GM19463 (cell line): ENCODE results near the gene CCDC127.

Experiments
- ATAC-seq: cut with Tn5 transposase; IDR thresholded peaks from one replicate; pipeline ENCODE4 v1.9.1; 2021; ENCODE audit warnings: mild to moderate bottlenecking, moderate library complexity; ENCODE audit not compliant: unreplicated experiment

The CCDC127 gene

DNA sequence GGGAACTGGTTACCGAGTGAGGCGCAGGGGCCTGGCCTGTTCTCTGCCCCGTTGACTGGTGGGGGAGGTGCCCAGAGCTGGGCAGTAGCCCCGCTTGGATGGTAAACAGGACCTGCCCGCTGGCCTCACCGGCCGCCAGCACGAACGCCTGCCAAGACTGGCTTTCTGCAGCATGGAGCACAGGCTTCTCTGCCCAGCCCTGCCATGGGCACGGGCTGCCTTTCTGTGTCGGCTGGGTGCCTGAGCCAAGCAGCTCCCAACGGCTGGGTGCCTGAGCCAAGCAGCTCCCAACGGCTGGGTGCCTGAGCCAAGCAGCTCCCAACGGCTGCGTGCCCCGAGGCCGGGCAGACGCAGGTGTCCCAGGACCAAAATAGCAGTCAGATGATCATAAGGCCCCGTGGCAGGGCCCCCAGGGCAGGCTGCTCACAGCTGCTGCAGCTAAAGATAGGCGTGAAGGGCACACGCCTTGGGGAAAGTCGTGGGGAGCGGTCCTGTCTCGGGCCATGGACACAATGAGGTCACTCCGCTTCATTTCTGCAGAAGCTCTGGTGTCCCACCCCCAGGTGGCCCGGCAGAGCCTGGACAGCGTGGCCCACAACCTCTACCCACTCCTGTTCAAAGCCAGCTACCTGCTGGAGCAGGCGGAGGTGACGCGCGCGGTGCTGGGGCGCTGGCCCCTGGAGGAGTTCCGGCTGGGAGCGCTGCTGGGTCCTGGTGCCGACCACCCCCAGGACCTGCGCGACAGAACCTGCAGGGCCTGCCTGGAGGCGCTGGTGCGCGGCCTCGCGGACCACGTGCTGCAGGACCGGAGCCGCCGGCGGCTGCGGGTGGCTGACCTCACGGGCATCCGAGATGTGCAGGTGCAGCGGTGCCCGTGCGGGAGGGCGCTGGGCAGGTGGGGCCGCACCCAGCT lies 26.7 kb downstream of the CCDC127 start, which contains the start of gene LRRC14B:
Gene LRRC14B, plus strand, starts transcription at position 460 of the 913 bp plus-strand sequence. Its CDS starts 44 bp downstream, at position 504.
- peak; percentile 39 for ATAC-seq

DNA sequence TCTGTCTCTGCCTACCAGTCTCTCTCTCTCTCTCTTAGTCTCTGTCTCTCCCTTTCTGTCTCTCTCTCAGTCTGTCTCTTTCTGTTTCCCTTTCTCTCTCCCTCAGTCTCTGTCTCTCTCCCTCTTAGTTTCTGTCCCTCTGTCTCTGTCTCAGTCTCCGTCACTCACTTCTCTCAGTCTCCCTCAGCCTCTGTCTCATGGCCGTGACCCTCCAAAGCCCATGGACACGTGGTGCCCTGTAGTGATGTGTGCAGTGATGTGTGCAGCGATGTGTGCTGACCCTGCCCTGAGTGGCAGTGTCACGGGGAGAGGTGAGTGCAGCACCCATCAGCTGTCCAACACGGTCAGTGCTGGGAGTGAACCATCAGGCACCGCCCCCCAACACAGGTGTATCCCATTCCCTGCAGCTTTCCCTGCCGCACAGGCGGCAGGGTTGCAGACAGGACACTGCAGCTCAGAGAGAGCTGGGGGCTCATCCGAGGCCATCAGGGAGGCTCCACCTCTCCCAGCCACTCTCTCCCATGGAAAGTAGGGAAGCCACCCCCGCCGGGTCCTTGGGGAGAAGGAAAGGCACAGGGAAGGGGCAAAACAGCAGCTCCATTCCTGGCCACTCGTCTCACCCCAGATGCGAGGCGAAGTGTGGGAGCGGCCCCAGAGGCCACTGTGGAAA lies 27.5 kb downstream of the CCDC127 start:
- ATAC-seq: peak; percentile 24

DNA sequence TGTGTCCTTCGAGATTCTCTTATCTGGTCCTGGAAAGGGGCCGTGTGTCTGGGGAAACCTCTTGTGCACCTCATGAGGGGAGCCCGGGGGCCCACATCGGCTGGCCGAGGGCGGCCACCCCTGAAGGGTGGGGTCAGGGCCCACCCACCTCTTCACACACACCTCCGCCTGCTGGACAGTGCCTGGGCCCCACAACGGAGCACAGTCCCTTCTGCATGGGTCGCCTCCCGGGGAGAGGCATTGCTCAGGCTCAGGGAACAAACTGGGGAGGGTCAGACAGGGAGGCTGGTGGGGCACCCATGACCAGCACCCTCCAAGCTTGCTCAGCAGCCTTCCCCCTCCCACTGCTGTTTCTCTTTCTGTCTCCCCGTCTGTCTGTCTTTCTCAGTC lies 28.0 kb downstream of the CCDC127 start:
- no peak for ATAC-seq

DNA sequence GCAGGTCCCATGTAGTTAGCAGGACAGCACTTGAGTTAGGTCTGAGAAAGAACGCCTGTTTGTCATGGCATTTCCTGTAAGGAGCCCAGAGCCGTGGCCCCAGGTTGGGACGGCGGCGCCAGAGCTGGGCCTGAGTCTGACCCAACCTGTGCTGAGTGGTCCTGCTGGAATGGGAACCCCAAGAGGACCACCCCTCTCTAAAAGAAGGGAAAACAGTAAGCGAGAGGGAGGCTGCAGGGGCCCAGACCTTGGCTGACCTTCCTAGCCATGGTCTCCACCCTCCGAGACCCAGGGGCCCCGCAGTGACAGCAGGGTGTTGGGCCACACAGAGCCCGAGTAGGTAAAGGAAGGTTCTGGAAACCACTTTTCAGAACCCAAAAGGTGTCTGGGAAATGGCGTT lies 28.5 kb downstream of the CCDC127 start:
- no peak for ATAC-seq

DNA sequence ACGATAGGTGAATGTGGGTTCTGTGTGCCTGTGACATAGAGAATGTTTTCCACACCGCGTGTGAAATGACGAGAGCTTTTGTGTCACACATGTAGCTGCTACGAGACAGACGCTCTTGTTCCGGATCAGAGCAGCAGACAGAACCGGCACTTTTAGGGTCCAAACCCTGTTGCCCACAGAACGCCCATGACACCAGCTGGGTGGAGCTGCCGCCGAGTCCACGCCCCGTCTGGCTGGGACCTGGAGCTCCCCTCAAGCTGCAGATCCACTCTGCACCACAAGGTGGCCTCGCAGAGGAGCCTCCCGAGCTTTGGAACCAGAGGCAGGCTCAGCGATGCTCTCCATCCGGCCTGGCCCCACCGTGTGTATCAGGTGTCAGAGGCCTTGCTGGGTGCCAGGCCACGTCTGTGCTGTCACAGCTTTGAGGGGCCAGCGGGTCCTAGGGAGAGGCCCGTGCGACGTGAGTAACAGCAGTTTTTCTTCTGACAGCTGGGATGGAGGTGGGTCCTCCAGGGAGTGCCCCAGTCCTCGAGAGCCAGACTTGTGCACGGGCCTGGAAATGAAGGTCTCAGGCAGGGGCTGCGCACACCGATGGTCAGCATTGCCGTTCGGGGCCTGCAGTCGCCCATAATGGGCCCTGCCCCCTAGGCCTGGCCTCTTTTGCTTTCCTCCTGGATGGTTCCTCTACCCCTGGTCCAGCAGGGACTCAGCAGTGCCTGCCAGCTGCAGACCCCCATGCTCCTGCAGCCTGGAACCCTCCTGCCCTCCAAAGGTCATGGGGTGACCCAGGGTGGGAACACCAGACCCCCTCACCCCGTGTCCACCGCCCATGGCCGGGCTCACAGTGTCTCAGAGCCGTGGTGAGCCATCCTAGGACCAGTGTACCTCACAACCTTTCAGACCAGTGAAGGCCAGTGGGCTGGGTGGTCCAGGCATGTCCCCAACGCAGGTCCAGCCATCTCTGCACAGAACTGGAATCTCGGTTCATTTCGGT lies 29.2 kb downstream of the CCDC127 start:
- ATAC-seq: peak; percentile 70

DNA sequence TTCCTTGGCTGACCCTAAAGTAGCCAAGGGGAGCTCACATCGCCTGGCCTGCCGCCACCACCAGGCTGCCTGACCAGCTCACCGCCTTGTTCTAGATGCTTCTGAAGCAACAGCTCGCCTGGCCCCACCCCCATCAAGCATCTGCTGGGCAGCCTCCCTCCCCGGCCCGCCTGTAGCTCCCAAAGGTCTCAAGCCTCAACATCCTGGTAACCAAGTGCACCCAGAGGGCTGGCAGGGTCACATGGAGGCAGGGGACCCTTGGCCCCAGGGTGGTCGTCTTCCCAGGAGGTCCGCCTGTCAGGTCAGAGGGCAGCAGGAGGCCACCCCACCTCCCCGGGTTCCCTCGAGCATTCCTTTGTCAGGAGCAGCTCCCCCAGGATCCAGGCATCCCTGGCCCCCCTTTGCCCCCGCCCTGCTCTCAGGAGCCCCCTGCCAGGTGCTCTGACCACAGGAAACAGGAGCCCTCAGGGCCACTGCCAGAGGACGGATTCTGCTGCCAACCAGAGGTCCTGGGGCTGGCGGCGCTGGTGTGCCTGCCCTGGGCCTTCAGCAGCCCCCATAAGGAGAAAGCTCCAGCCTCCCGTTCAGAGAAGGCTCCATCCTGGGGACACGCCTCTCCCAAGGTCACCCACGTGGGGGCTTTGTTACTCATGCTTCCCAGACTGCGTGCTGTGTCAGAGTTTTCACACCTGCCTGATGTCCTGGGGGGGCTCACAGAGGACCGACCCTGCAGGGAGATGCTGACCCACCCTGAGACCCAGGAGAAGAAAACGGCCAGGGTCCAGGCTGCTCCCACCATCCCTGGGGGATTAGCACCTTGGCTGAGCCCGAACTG lies 30.1 kb downstream of the CCDC127 start:
- ATAC-seq: no peak

DNA sequence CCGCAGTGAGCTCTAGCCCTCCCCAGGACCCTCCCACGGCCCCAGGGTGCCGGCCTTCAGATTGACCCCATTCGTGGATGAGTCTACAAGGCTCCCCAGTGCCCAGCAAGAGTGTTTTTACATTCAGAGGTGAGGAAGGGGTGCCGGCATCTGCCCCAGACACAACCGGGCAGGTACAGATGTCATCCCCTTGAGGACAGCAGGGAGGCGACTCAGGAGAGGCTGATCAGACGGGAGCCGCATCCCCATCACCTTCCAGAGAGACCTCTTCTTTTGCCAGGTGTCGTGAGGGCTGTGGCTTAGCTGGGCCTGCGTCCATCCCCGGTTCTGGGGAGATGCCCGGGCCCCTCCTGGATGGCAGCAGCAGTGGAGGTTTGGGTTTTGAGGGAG lies 30.9 kb downstream of the CCDC127 start:
- no peak for ATAC-seq

DNA sequence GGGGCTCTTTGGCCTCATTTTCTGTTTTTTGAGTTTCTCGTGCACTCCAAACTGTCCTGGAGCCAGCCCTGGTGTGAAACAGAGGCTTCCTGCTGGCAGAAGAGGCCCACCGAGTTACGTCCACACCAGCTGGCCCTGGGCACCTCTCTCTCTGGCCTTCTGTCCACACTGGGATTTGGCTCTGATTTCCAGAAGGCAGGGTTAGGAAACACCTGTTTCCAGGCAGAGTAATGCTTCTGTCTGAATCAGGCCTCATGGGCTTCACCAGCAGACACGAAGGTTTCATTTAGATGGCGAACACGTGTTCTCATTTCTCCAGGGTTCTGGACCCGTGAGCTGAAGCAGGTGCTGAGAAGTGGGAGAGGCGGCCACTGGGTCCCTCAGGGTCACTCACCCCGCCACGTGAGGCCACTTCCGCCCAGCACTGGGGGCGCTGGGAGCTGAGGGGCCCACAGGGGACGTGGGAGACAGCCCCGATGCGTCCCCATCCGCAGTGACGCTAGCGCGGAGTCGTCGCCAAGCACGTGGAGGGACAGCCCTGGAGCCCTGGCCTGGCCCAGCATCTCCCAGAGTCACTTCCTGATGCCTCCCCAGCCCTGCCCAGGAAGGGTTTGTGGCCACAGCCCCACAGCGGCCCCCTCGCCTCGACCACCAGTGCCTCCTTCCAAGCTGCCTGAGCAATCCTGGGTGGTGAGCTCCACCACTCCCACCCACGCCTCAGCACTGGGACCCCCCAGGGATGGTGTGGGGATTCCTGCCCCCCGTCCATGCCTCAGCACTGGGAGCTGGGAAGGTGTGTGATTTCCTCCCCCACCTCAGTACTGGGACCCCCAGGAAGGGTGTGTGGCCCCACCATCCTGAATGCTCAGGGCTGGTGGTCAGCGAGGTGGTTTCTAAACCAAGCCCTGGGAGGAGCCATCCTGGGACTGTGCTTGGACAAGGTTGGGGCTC lies 31.6 kb downstream of the CCDC127 start:
- no peak for ATAC-seq

DNA sequence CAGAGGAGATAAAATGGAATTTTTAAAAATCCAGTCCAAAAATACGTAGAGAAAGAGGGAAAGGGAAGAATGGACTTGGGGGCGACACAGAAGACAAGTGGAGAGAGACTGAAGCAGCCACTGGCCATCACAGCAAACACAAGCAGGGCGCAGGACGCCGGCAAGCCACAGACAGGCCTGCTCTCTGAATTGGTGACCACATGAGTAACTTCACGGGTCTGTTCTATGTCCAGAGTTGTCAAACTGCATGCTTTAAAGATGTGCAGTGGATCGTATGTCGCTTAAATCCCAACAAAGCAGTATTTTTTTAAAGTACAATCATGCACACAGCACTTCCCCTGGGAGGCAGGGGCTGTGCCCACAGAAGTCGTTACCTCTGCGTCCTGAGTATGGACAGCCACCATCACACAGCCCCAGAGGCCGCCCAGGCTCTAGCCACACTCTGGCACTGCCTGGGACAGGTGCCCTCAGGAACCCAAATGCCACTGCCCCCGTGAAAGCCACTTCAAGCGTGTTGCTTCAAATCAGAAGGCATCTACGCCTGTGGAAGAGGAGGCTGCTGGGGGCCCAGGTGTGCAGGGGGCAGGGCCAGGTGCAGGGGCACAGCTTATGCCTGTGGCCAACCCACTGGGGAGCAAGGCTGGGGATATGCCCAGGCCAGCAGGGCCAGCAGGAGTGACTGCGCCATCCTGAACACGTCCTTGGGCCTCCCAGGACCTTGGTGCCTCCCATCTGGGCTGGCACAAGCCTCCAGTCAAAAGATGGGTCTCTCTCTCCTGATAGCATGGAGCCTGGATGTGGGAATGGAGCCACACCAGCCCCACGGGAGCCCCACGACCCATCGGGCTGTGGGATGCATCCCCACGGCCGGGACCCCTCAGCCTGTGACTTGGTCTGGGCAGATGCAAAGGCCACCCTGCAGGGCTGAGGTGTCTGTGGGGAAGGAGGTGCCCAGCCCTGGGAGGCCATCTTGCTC lies 32.6 kb downstream of the CCDC127 start:
- no peak for ATAC-seq

DNA sequence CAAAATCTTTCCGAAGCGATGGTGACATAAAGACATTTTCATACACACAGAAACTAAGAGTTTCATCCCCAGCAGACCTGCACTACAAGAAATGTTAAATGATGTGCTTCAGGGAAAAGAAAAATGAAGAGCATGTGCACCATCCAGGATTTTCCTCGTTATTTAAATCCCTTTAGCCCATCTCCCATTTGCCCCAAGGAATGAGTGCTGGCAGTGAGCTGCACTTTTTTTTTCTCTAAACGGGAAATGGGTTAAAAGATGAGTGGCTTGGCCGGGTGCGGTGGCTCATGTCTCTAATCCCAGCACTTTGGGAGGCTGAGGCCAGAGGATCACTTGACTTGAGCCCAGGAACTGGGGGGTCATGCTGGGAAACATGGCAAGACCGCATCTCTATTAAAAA lies 33.5 kb downstream of the CCDC127 start:
- ATAC-seq: no peak

DNA sequence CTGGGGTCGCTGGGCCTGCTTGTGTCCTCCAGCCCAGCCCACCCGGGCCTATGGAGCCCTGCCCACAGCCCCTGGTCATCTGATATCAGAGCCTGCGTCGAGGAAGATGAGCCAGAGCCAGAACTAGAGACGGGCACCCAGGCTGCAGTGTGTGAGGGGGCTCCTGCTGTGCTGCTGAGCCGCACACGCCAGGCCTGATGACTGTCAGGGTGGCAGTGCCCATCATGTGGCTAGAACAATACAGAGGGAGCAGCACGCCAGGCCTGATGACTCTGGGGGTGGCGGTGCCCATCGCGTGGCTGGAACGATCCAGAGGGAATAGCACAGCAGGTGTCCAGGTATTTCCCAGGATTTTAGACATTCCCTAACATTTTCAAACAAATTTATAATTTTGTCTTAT lies 35.8 kb downstream of the CCDC127 start:
- ATAC-seq: no peak

DNA sequence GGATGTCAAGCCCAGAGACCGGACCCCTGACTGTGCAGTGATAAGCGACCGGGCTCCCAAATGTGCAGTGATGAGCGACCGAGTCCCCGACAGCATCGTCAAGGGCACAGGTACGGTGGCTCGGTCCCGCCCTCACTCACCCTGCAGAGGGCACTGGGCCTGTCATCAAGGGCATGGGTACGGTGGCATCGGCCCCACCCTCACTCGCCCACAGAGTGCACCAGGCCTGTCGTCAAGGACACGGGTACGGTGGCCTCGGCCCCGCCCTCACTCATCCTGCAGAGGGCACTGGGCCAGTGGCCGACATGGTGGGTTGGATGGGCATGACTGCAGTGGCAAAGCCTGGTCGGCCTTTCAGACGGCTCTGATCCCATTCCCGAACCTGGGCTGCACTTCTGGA lies 36.4 kb downstream of the CCDC127 start:
- no peak for ATAC-seq

DNA sequence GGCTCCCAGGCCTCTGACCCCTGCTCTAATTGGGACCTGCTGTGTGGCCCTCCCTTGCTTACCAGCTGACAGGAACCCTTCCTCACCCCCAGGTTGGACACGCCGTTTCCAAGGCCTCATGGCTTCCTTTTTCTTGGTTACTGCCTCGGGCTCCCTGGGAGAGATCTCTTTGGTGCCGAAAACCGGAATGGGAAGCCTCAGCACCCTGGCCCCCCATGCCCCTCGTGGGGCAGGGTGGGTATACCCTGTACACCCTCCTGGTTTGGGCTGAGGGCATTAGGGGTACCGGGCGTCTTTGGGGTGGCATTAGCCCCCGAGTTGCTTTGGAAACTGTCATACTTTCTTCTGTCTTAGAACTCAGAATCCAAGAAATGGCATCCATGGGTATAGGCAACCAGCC lies 36.8 kb downstream of the CCDC127 start:
- no peak for ATAC-seq

DNA sequence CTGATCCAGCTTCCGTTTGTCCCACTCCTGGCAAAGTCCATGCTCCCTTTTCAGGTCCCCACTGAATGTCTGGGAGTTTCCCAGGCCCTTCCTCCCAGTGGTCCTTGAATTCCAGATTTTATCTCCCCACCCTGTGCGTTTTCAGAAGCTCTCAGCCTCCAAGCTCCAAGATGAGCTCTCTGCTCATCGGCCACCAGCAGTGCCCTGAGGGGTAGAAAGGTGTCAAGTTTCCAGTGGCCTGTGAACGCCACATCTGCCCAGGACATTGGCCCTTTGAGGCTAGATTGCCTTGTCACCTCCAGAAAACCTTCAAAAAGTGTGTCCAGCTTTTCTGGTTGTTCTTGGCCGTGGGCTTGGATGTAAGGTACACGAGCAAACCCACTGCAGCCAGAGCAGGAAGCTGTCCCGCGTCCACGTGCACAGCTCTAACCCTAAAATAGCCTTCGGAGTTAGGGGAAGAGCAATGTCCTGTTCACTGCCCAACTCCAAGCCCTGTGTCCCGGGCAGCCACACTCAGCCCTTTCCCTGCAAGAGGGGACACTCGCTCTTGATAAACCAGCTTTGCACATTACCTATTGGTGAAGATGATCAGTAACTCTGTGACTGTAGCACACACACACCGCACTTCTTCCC lies 37.6 kb downstream of the CCDC127 start:
- no peak for ATAC-seq

DNA sequence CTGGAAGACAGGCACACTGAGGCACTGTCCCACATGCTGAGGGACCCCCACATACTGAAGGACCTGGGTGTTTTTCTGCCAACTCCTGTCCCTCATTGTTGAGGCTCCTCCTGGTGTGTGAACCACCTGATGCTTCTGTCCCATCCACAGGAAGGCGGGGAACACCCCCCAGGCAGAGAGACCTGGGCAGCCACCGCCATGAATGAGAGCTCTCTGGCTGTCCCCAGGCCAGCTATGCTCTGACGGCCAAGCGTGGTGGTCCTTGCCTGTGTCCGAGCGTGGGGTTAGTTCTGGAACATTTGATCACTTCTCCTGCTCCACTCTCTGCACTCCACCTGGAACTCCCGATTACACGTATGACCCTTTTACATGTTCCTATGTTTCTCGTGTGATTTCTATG lies 38.6 kb downstream of the CCDC127 start:
- no peak for ATAC-seq

DNA sequence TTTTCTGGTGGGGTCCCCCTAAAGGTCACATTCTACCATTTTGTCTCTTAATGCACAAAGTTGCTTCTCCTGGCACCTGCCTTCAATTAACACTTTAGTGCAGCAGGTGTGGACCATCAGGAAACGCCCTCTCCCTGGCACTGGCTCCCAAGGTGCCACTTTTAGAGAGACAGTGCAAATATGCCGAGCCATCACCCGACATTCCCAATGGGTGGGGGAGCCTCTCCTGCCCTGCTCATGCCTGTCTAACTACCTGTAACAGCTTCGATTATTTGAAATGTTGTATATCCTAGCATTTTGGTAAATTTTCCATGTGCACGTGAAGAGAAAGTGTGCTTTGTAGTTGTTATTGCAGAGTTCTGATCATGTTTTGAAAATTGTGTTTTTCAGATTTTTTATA lies 39.8 kb downstream of the CCDC127 start:
- no peak for ATAC-seq

DNA sequence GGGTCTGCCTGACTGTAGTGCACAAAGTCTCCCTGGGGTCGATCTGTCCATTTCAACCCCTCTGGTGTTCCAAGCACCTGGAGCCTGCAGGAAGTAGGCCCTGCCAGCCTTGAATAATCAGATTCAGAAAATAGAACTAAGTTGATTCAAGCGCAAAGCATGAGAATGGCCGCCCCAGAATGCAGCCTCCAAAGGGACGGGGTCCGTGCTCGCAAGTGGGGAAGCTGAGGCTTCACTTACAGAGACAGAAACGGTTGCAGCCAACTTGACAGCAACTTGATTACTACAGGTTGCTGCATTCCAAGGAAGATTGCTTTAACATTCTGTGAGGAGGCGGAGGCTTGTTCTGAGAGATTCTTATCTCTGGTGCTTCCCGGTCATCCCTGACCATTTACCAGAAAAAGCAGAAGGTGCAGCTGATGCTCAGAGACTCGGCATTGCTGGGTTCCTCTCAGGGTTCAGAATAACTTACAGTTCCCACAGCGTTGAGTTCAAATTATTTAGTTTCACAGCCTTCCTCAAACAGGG lies 41.6 kb downstream of the CCDC127 start:
- no peak for ATAC-seq
